Gastrocnemius medialis (tissue), 4 donors: ENCODE measurements around the gene SPRR2F.

Source experiments
- CTCF ChIP-seq, 5 experiments: fragments of 450-650 bp in 3 of 5; fragments of 200-600 bp in 2 of 5; sonication (generic) in 2 of 5; IDR thresholded peaks in 4 of 5; conservative IDR thresholded peaks in 1 of 5; 1 replicate in 4 of 5; 2 replicates in 1 of 5; pipeline ENCODE4 v1.5.1; 2016 to 2019; ENCODE audit warnings: antibody characterized with exemption in 5 of 5, mild to moderate bottlenecking in 3 of 5, moderate library complexity in 3 of 5
- POLR2A ChIP-seq, 2 donors: fragments of 450-650 bp; IDR thresholded peaks; one replicate each; pipeline ENCODE4 v1.6.1; 2017; ENCODE audit warnings: antibody characterized with exemption in 2 of 2, mild to moderate bottlenecking in 2 of 2, moderate library complexity in 2 of 2

- no peak for TF ChIP-seq CTCF (IDR thresholded peaks at IDR 0.05 in 4 of 5, conservative IDR thresholded peaks at IDR 0.05 in 1 of 5)
- TF ChIP-seq POLR2A (IDR thresholded peaks at IDR 0.05): no peak
Measured at GRCh38 chr1:153087652-153088051, 25.7 kb downstream of the SPRR2F start.
